IMR-90 (cell line): ENCODE data around the gene NPHP4. TPM values are rescaled to one million over a fixed set of nuclear protein-coding genes. Genes with fewer than 3 reads are reported as not detected.

Experiments
- ATAC-seq: fragments of 200-7000 bp; cut with Tn5 transposase; 2 replicates; pipeline ENCODE4 v1.9.1; 2020; ENCODE audit warnings: low read depth, mild to moderate bottlenecking, moderate library complexity
- BruUV-seq: library from RNA; stranded (reverse); fragments of 400-500 nt; replicated peaks from 2 replicates; lab custom pipeline; 2021; lab: Mats Ljungman, UMichigan
- CTCF ChIA-PET: fragments of 300-600 bp; formaldehyde crosslinking; extraction: SDS; loops from one replicate; lab custom pipeline; 2021; ENCODE audit warnings: antibody characterized with exemption; lab: Yijun Ruan, JAX
- POLR2A ChIA-PET: fragments of 300-600 bp; sonication (Branson Sonifier 250); formaldehyde crosslinking; loops from one replicate; lab custom pipeline; 2022; ENCODE audit warnings: antibody characterized with exemption; ENCODE audit not compliant: unreplicated experiment; lab: Charles Lee
- DNase-seq: peaks from one replicate; pipeline ENCODE4 v3.0.0; 2013
- H2AFZ ChIP-seq: replicated peaks from 2 replicates; pipeline ENCODE3; 2013; ENCODE audit warnings: low read length, mild to moderate bottlenecking; ENCODE audit not compliant: poor library complexity
- H2AK5ac ChIP-seq: 2 replicates; pipeline ENCODE4 v1.6.1; 2013; ENCODE audit warnings: low read depth, low read length, inconsistent platforms
- H2AK9ac ChIP-seq: replicated peaks from 2 replicates; pipeline ENCODE3; 2013; ENCODE audit warnings: mild to moderate bottlenecking, low read depth, low read length, moderate library complexity; ENCODE audit not compliant: poor library complexity
- H2BK120ac ChIP-seq: 2 replicates; pipeline ENCODE4 v1.6.1; 2013; ENCODE audit warnings: low read depth, low read length, inconsistent platforms
- H2BK15ac ChIP-seq: 3 replicates; pipeline ENCODE4 v1.6.1; 2013; ENCODE audit warnings: low read depth, low read length, inconsistent platforms
- H2BK20ac ChIP-seq: 2 replicates; pipeline ENCODE4 v1.6.1; 2013; ENCODE audit warnings: low read depth, mild to moderate bottlenecking, inconsistent platforms, low read length, moderate library complexity
- H2BK5ac ChIP-seq: 2 replicates; pipeline ENCODE4 v1.6.1; 2013; ENCODE audit warnings: mild to moderate bottlenecking, low read depth, low read length, inconsistent platforms; ENCODE audit not compliant: poor library complexity, severe bottlenecking
- H3K14ac ChIP-seq: replicated peaks from 2 replicates; pipeline ENCODE4 v1.6.1; 2013; ENCODE audit warnings: low read depth, low read length, inconsistent platforms
- H3K18ac ChIP-seq: 2 replicates; pipeline ENCODE4 v1.6.1; 2013; ENCODE audit warnings: low read depth, low read length, control low read depth
- H3K23ac ChIP-seq: 2 replicates; pipeline ENCODE4 v1.6.1; 2013; ENCODE audit warnings: low read depth, low read length, inconsistent platforms
- H3K27ac ChIP-seq: 2 replicates; pipeline ENCODE4 v1.5.1; 2013; ENCODE audit warnings: mild to moderate bottlenecking, control low read depth, low read length; ENCODE audit not compliant: insufficient read depth
- H3K27me3 ChIP-seq: 2 replicates; pipeline ENCODE4 v1.6.1; 2013; ENCODE audit warnings: low read length; ENCODE audit not compliant: control insufficient read depth, insufficient read depth
- H3K36me3 ChIP-seq: 2 replicates; pipeline ENCODE4 v1.6.1; 2013; ENCODE audit warnings: low read length, mixed read lengths; ENCODE audit not compliant: control insufficient read depth, insufficient read depth
- H3K4ac ChIP-seq: 2 replicates; pipeline ENCODE4 v1.6.1; 2013; ENCODE audit warnings: low read depth, low read length, inconsistent platforms
- H3K4me1 ChIP-seq: 2 replicates; pipeline ENCODE4 v1.6.1; 2013; ENCODE audit warnings: low read length, mixed read lengths; ENCODE audit not compliant: control insufficient read depth, insufficient read depth
- H3K4me2 ChIP-seq: 2 replicates; pipeline ENCODE4 v1.6.1; 2013; ENCODE audit warnings: low read depth, mild to moderate bottlenecking, control low read depth, low read length, moderate library complexity
- H3K4me3 ChIP-seq: 2 replicates; pipeline ENCODE4 v1.5.1; 2013; ENCODE audit warnings: low read depth, mild to moderate bottlenecking, control low read depth, low read length, moderate library complexity; ENCODE audit not compliant: insufficient read depth
- H3K56ac ChIP-seq: 2 replicates; pipeline ENCODE4 v1.6.1; 2013; ENCODE audit warnings: low read length, inconsistent platforms; ENCODE audit not compliant: insufficient read depth; ENCODE audit errors: extremely low read depth
- H3K79me1 ChIP-seq, 2 experiments: 2 replicates each; pipeline ENCODE4 v1.6.1; 2013; ENCODE audit warnings: low read length in 2 of 2, inconsistent platforms in 1 of 2, low read depth in 1 of 2
- H3K9ac ChIP-seq: 2 replicates; pipeline ENCODE4 v1.6.1; 2013; ENCODE audit warnings: low read depth, low read length, control low read depth
- H3K9me1 ChIP-seq: 2 replicates; pipeline ENCODE4 v1.6.1; 2013; ENCODE audit warnings: low read length, inconsistent platforms; ENCODE audit not compliant: insufficient read depth
- H3K9me3 ChIP-seq: 2 replicates; pipeline ENCODE4 v1.6.1; 2013; ENCODE audit warnings: low read length; ENCODE audit not compliant: control insufficient read depth, insufficient read depth
- H4K20me1 ChIP-seq: 2 replicates; pipeline ENCODE4 v1.6.1; 2013; ENCODE audit warnings: low read length, inconsistent platforms; ENCODE audit not compliant: insufficient read depth
- H4K5ac ChIP-seq: 2 replicates; pipeline ENCODE4 v1.6.1; 2013; ENCODE audit warnings: mild to moderate bottlenecking, low read depth, low read length, control low read depth
- H4K8ac ChIP-seq, 2 experiments: 2 replicates each; pipeline ENCODE4 v1.6.1; 2013; ENCODE audit warnings: low read depth in 2 of 2, low read length in 2 of 2, control low read depth in 1 of 2, inconsistent platforms in 1 of 2
- H4K91ac ChIP-seq: 2 replicates; pipeline ENCODE4 v1.6.1; 2013; ENCODE audit warnings: low read depth, low read length, inconsistent platforms; ENCODE audit not compliant: insufficient read depth
- MAFK ChIP-seq: IDR thresholded peaks from 2 replicates; pipeline ENCODE4 v1.6.1; 2012; ENCODE audit warnings: low read depth, low read length, improper control_type of control experiment
- MAZ ChIP-seq: IDR thresholded peaks from 2 replicates; pipeline ENCODE4 v1.6.1; 2012; ENCODE audit warnings: low read depth, mild to moderate bottlenecking, low read length, improper control_type of control experiment, moderate library complexity, borderline replicate concordance
- RCOR1 ChIP-seq: IDR thresholded peaks from 2 replicates; pipeline ENCODE4 v1.6.1; 2012; ENCODE audit warnings: mild to moderate bottlenecking, low read length, improper control_type of control experiment; ENCODE audit not compliant: insufficient replicate concordance
- SMC3 ChIP-seq: fragments of 150-350 bp; IDR thresholded peaks from 2 replicates; pipeline ENCODE4 v1.6.1; 2016; ENCODE audit warnings: low read depth, mild to moderate bottlenecking, antibody characterized with exemption, low read length, moderate library complexity
- WGBS, 2 experiments: methylation state at CpG; one replicate each; pipeline versions ENCODE4 v1.1.5 to v1.1.7; 2013; ENCODE audit warnings: missing lambda C conversion rate in 2 of 2; ENCODE audit not compliant: insufficient read length in 1 of 2; ENCODE audit errors: extremely low coverage in 2 of 2; 5-methylcytosine and 5-hydroxymethylcytosine counted together
- dilution Hi-C: fragments of 300-500 bp; cut with HindIII; formaldehyde crosslinking; loops from one replicate; pipeline ENCODE4 v1.14.3; 2018; ENCODE audit warnings: low sequenced_read_pairs; ENCODE audit not compliant: unreplicated experiment
- in situ Hi-C: fragments of 300-500 bp; cut with MboI; formaldehyde crosslinking; loops from 3 replicates; pipeline ENCODE4 v1.14.3; 2019; ENCODE audit warnings: low sequenced_read_pairs, inconsistent platforms, mixed read lengths
- intact Hi-C: fragments of 100-400 bp; cut with micrococcal nuclease; formaldehyde crosslinking; loops from 2 replicates; pipeline ENCODE4 v1.10.0; 2022
- polyA plus RNA-seq, 3 experiments: library from polyadenylated mRNA; depleted of rRNA; stranded (reverse); fragments of >200 nt; gene quantifications; 2 replicates each; pipeline ENCODE4 v1.2.3, GENCODE V29; 2012; ENCODE audit warnings: low replicate concordance in 1 of 3
- total RNA-seq: library from RNA; depleted of rRNA; stranded (reverse); fragments of >200 nt; gene quantifications from 2 replicates; pipeline ENCODE4 v1.2.3, GENCODE V29; 2012
- TF ChIP-seq, protein P1 (sequence below): fragments of 150-350 bp; IDR thresholded peaks from 2 replicates; pipeline ENCODE4 v1.6.1; 2016; ENCODE audit warnings: low read depth, mild to moderate bottlenecking, low read length, moderate library complexity, borderline replicate concordance

The NPHP4 gene
- total and polyA plus RNA-seq, 2 of the 4 experiments (the other 2 are of a cell fraction), result 2.0 to 5.5 TPM

DNA sequence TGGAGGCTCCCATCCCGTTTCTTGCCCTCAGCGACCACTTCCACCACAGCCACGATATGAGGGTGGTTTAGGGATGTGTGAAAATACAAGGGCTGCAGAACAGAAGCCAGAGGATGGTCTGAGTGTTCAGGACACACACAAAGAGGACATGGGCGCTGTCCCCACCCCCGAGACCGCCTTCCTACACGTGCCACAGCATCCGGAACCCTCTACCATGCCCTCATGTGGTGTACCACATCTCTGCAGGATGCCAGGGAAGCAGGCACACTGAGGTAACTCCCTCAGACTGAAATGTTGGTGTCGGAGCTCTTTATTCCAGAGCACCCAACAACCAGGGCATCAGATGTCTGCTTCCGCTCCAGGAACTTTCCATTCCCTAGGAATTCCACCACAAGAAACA, 23.1 kb downstream of the NPHP4 start:
- H4K91ac ChIP-seq, result no peak overlapping the region
- H3K14ac ChIP-seq, result no peak overlapping the region
- CTCF ChIA-PET, result no interaction called here
- in situ Hi-C loops (loop anchor here (25.0 kb wide), 1 partner anchor 1307 kb away; the partner anchor contains the start of gene AJAP1), dilution Hi-C loops (no loop called here), intact Hi-C loops (no loop called here)
- no peak overlapping the region for H3K23ac ChIP-seq
- no peak overlapping the region for H2AFZ ChIP-seq
- H3K4me2 ChIP-seq, result no peak overlapping the region
- WGBS, 2 experiments, result no CpG with 5 or more reads among the region's 10 CpGs
- no peak for DNase-seq
- no peak overlapping the region for H2BK15ac ChIP-seq
- no peak overlapping the region for H3K18ac ChIP-seq
- no peak overlapping the region for H4K5ac ChIP-seq
- H2AK5ac ChIP-seq, result no peak overlapping the region
- no peak overlapping the region for H3K4ac ChIP-seq
- POLR2A ChIA-PET, result no interaction called here
- no peak overlapping the region for H2BK20ac ChIP-seq
- H3K9ac ChIP-seq, result no peak overlapping the region
- no peaks in the 10 kb centered on the region for H3K27me3 ChIP-seq
- BruUV-seq, result no TSS peak
- H3K9me1 ChIP-seq, result no peaks in the 10 kb centered on the region; the same call in 1 of the 2 replicates
- no peak overlapping the region for H3K4me3 ChIP-seq
- H3K36me3 ChIP-seq, result peaks cover 4% of the 10 kb centered on the region
- H3K79me1 ChIP-seq, result no peaks in the 10 kb centered on the region; a peak in 1 of 4 replicates
- H3K27ac ChIP-seq, result no peak overlapping the region
- H4K8ac ChIP-seq, result no peak overlapping the region
- H2AK9ac ChIP-seq, result no peak overlapping the region
- TF ChIP-seq MAFK (no peak), RCOR1 (no peak), MAZ (no peak), SMC3 (no peak)
- TF ChIP-seq, protein P1, sequence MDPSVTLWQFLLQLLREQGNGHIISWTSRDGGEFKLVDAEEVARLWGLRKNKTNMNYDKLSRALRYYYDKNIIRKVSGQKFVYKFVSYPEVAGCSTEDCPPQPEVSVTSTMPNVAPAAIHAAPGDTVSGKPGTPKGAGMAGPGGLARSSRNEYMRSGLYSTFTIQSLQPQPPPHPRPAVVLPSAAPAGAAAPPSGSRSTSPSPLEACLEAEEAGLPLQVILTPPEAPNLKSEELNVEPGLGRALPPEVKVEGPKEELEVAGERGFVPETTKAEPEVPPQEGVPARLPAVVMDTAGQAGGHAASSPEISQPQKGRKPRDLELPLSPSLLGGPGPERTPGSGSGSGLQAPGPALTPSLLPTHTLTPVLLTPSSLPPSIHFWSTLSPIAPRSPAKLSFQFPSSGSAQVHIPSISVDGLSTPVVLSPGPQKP, result no peak
- H4K20me1 ChIP-seq, result no peaks in the 10 kb centered on the region
- no peak overlapping the region for H2BK120ac ChIP-seq
- no peak overlapping the region for H2BK5ac ChIP-seq
- no peak for ATAC-seq
- H3K9me3 ChIP-seq, result no peaks in the 10 kb centered on the region
- H3K4me1 ChIP-seq, result no peaks in the 10 kb centered on the region
- no peak overlapping the region for H3K56ac ChIP-seq
